MM.1S (cell line): ENCODE measurements around the gene GSTM4.

ENCODE experiments used
- EZH2phosphoT487 ChIP-seq: fragments of 300-600 bp; sonication (generic); IDR thresholded peaks from 2 replicates; pipeline ENCODE4 v1.6.1; 2018; ENCODE audit warnings: antibody characterized with exemption, low read length
- TF ChIP-seq, protein P1 (sequence below): fragments of 300-600 bp; sonication (generic); IDR thresholded peaks from 2 replicates; pipeline ENCODE4 v1.5.1; 2016; ENCODE audit warnings: antibody characterized with exemption, low read length, mixed read lengths

DNA sequence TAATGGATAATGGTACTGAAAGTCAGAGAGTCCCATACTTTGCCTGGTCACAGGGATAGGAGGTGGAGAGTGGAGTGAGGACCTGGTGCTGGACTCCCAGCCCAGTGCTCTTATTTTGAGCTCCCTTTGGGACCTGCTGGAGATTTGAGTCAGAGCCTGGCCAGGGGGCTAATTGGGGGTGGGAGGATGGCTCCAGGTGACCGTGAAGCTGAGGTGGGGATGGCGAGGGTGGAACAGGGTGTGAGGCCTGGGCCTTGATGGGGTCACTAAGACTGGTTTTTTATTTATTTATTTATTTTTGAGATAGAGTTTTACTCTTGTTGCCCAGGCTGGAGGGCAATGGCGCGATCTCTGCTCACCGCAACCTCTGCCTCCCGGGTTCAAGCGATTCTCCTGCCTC lies 18.5 kb upstream of the GSTM4 start:
- TF ChIP-seq, protein P1, sequence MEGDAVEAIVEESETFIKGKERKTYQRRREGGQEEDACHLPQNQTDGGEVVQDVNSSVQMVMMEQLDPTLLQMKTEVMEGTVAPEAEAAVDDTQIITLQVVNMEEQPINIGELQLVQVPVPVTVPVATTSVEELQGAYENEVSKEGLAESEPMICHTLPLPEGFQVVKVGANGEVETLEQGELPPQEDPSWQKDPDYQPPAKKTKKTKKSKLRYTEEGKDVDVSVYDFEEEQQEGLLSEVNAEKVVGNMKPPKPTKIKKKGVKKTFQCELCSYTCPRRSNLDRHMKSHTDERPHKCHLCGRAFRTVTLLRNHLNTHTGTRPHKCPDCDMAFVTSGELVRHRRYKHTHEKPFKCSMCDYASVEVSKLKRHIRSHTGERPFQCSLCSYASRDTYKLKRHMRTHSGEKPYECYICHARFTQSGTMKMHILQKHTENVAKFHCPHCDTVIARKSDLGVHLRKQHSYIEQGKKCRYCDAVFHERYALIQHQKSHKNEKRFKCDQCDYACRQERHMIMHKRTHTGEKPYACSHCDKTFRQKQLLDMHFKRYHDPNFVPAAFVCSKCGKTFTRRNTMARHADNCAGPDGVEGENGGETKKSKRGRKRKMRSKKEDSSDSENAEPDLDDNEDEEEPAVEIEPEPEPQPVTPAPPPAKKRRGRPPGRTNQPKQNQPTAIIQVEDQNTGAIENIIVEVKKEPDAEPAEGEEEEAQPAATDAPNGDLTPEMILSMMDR: no peak
- no peak for TF ChIP-seq EZH2phosphoT487
